ENCODE results near the gene EHMT2. TPM values are rescaled to one million over a fixed set of nuclear protein-coding genes. Genes with fewer than 3 reads are reported as not detected.
A peak's percentile ranks its signal among the peaks of the same experiment; 100 is the strongest.
"Not testable (repeated sequence)": the region's sequence is repeated elsewhere in the genome, so short reads cannot be mapped to it uniquely, and the experiment has no call there.

Gene EHMT2
- total RNA-seq, 2 experiments from 2014 or later: 33.0 to 37.3 TPM

- CTCF ChIA-PET: interaction anchor here (1.3 kb wide), 1 partner anchor 22 kb away, joined by 4 read pairs; no protein-coding TSS in a partner anchor
- Mint-ChIP-seq H3K27me3 (ENCODE audit: low read depth) (no peaks in the 10 kb centered on the region), H3K27ac (no peak overlapping the region), H3K4me3 (no peak overlapping the region), H3K4me1 (ENCODE audit: low read depth) (peaks cover 11% of the 10 kb centered on the region), H3K36me3 (ENCODE audit: low read depth) (no peaks in the 10 kb centered on the region), H3K9me3 (no peaks in the 10 kb centered on the region)
- intact Hi-C loops (cut with micrococcal nuclease): no loop called here
- no peak for DNase-seq
These were observed 37.1 kb downstream of the EHMT2 start for GRCh38 chr6:31860349-31860748.

- intact Hi-C loops (cut with micrococcal nuclease): no loop called here
- Mint-ChIP-seq H3K4me1 (ENCODE audit: low read depth) (peaks cover 11% of the 10 kb centered on the region), H3K4me3 (no peak overlapping the region), H3K9me3 (no peaks in the 10 kb centered on the region), H3K27ac (no peak overlapping the region), H3K36me3 (ENCODE audit: low read depth) (no peaks in the 10 kb centered on the region), H3K27me3 (ENCODE audit: low read depth) (no peaks in the 10 kb centered on the region)
- CTCF ChIA-PET: interaction anchor here (1.3 kb wide), 1 partner anchor 22 kb away, joined by 4 read pairs; no protein-coding TSS in a partner anchor
- DNase-seq: no peak
These were observed 37.6 kb downstream of the EHMT2 start for GRCh38 chr6:31859923-31860322.

GRCh38 chr6:31858707-31859106 lies 38.8 kb downstream of the EHMT2 start:
- no peak overlapping the region for H3K4me3 Mint-ChIP-seq
- intact Hi-C loops (cut with micrococcal nuclease): no loop called here
- no peaks in the 10 kb centered on the region for H3K27me3 Mint-ChIP-seq (ENCODE audit: low read depth)
- no peaks in the 10 kb centered on the region for H3K36me3 Mint-ChIP-seq (ENCODE audit: low read depth)
- H3K4me1 Mint-ChIP-seq (ENCODE audit: low read depth): peaks cover 11% of the 10 kb centered on the region
- CTCF ChIA-PET: interaction anchor here (1.0 kb wide), 1 partner anchor 27 kb away, joined by 3 read pairs; no protein-coding TSS in a partner anchor
- H3K27ac Mint-ChIP-seq: no peak overlapping the region
- no peak for DNase-seq
- no peaks in the 10 kb centered on the region for H3K9me3 Mint-ChIP-seq

- CTCF ChIA-PET: interaction anchor here (1.1 kb wide), 1 partner anchor 18 kb away, joined by 3 read pairs; no protein-coding TSS in a partner anchor
- H3K36me3 Mint-ChIP-seq (ENCODE audit: low read depth); DNase-seq; intact Hi-C loops (cut with micrococcal nuclease); H3K27ac Mint-ChIP-seq; H3K4me3 Mint-ChIP-seq; H3K9me3 Mint-ChIP-seq; H3K27me3 Mint-ChIP-seq (ENCODE audit: low read depth): not testable (repeated sequence)
- peaks cover 11% of the 10 kb centered on the region for H3K4me1 Mint-ChIP-seq (ENCODE audit: low read depth)
These were observed 39.7 kb downstream of the EHMT2 start for GRCh38 chr6:31857774-31858173.

- CTCF ChIA-PET: interaction anchor here (0.6 kb wide), 1 partner anchor 802 kb away, joined by 3 read pairs; no protein-coding TSS in a partner anchor
- intact Hi-C loops (cut with micrococcal nuclease); DNase-seq; H3K4me3 Mint-ChIP-seq; H3K36me3 Mint-ChIP-seq (ENCODE audit: low read depth); H3K27me3 Mint-ChIP-seq (ENCODE audit: low read depth); H3K27ac Mint-ChIP-seq; H3K9me3 Mint-ChIP-seq; H3K4me1 Mint-ChIP-seq (ENCODE audit: low read depth): not testable (repeated sequence)
These were observed 45.3 kb downstream of the EHMT2 start for GRCh38 chr6:31851980-31852718.

GRCh38 chr6:31851485-31851832 lies 46.0 kb downstream of the EHMT2 start:
- intact Hi-C loops (cut with micrococcal nuclease): no loop called here
- Mint-ChIP-seq H3K4me1 (ENCODE audit: low read depth) (no peaks in the 10 kb centered on the region), H3K36me3 (ENCODE audit: low read depth) (peaks cover 2% of the 10 kb centered on the region), H3K27ac (no peak overlapping the region), H3K27me3 (ENCODE audit: low read depth) (no peaks in the 10 kb centered on the region), H3K9me3 (peaks cover 4% of the 10 kb centered on the region), H3K4me3 (no peak overlapping the region)
- CTCF ChIA-PET: interaction anchor here (0.8 kb wide), 1 partner anchor 166 kb away, joined by 3 read pairs; no protein-coding TSS in a partner anchor
- no peak for DNase-seq

- H3K36me3 Mint-ChIP-seq (ENCODE audit: low read depth): peaks cover 2% of the 10 kb centered on the region
- no peaks in the 10 kb centered on the region for H3K4me1 Mint-ChIP-seq (ENCODE audit: low read depth)
- H3K9me3 Mint-ChIP-seq: peaks cover 4% of the 10 kb centered on the region
- intact Hi-C loops (cut with micrococcal nuclease): no loop called here
- H3K4me3 Mint-ChIP-seq: no peak overlapping the region
- CTCF ChIA-PET: interaction anchor here (0.8 kb wide), 1 partner anchor 165 kb away, joined by 3 read pairs; no protein-coding TSS in a partner anchor
- no peak overlapping the region for H3K27ac Mint-ChIP-seq
- no peak for DNase-seq
- H3K27me3 Mint-ChIP-seq (ENCODE audit: low read depth): no peaks in the 10 kb centered on the region
These were observed 46.6 kb downstream of the EHMT2 start for GRCh38 chr6:31850765-31851484.

GRCh38 chr6:31847276-31847978 lies 50.1 kb downstream of the EHMT2 start:
- no peak overlapping the region for H3K27ac Mint-ChIP-seq
- no peak overlapping the region for H3K4me3 Mint-ChIP-seq
- no peak for DNase-seq
- peaks cover 1% of the 10 kb centered on the region for H3K36me3 Mint-ChIP-seq (ENCODE audit: low read depth)
- no peaks in the 10 kb centered on the region for H3K9me3 Mint-ChIP-seq
- CTCF ChIA-PET: interaction anchor here (0.7 kb wide), 1 partner anchor 75 kb away, joined by 5 read pairs; no protein-coding TSS in a partner anchor
- intact Hi-C loops (cut with micrococcal nuclease): no loop called here
- H3K27me3 Mint-ChIP-seq (ENCODE audit: low read depth): no peaks in the 10 kb centered on the region
- no peaks in the 10 kb centered on the region for H3K4me1 Mint-ChIP-seq (ENCODE audit: low read depth)

GRCh38 chr6:31844507-31844906 lies 53.0 kb downstream of the EHMT2 start:
- CTCF ChIA-PET: no interaction called here

GRCh38 chr6:31842053-31842452 lies 55.4 kb downstream of the EHMT2 start:
- H3K36me3 Mint-ChIP-seq (ENCODE audit: low read depth): peaks cover 43% of the 10 kb centered on the region
- no peak for DNase-seq
- no peaks in the 10 kb centered on the region for H3K27me3 Mint-ChIP-seq (ENCODE audit: low read depth)
- intact Hi-C loops (cut with micrococcal nuclease): no loop called here
- CTCF ChIA-PET: interaction anchor here (0.9 kb wide), 1 partner anchor 220 kb away, joined by 3 read pairs; no protein-coding TSS in a partner anchor
- peak overlapping the region; percentile 18 for H3K27ac Mint-ChIP-seq
- peaks cover 20% of the 10 kb centered on the region for H3K4me1 Mint-ChIP-seq (ENCODE audit: low read depth)
- H3K4me3 Mint-ChIP-seq: no peak overlapping the region
- no peaks in the 10 kb centered on the region for H3K9me3 Mint-ChIP-seq

More at GRCh38 chr6:31844507-31844906, 53.0 kb downstream of the EHMT2 start:
- Mint-ChIP-seq H3K36me3 (ENCODE audit: low read depth) (peaks cover 20% of the 10 kb centered on the region), H3K27ac (no peak overlapping the region), H3K4me3 (no peak overlapping the region), H3K4me1 (ENCODE audit: low read depth) (peaks cover under 1% of the 10 kb centered on the region), H3K9me3 (no peaks in the 10 kb centered on the region), H3K27me3 (ENCODE audit: low read depth) (no peaks in the 10 kb centered on the region)
- DNase-seq: no peak
- intact Hi-C loops (cut with micrococcal nuclease): no loop called here

GRCh38 chr6:31839779-31840126 lies 57.7 kb downstream of the EHMT2 start:
- Mint-ChIP-seq H3K4me1 (ENCODE audit: low read depth) (peaks cover 25% of the 10 kb centered on the region), H3K36me3 (ENCODE audit: low read depth) (peaks cover 65% of the 10 kb centered on the region)
- H3K27me3 Mint-ChIP-seq (ENCODE audit: low read depth); DNase-seq; H3K4me3 Mint-ChIP-seq; H3K9me3 Mint-ChIP-seq; H3K27ac Mint-ChIP-seq: not testable (repeated sequence)
- intact Hi-C loops (cut with micrococcal nuclease): loop anchor here (10.0 kb wide), 1 partner anchor 1005 kb away; the partner anchor contains the start of gene PSMB8
- CTCF ChIA-PET: interaction anchor here (0.5 to 2.8 kb wide), 4 partner anchors 9 to 50 kb away, joined by 3 to 8 read pairs (median 4); no protein-coding TSS in a partner anchor

GRCh38 chr6:31838968-31839367 lies 58.5 kb downstream of the EHMT2 start:
- CTCF ChIA-PET: interaction anchor here (0.5 to 2.8 kb wide), 7 partner anchors 8 to 113 kb away, joined by 3 to 8 read pairs (median 4); partner anchors contain the start of gene HSPA1B
- Mint-ChIP-seq H3K36me3 (ENCODE audit: low read depth) (peaks cover 66% of the 10 kb centered on the region), H3K9me3 (no peaks in the 10 kb centered on the region), H3K27ac (no peak overlapping the region), H3K27me3 (ENCODE audit: low read depth) (no peaks in the 10 kb centered on the region), H3K4me1 (ENCODE audit: low read depth) (peaks cover 27% of the 10 kb centered on the region), H3K4me3 (peak overlapping the region; percentile 29)
- intact Hi-C loops (cut with micrococcal nuclease): loop anchor here (10.0 kb wide), 1 partner anchor 1006 kb away; the partner anchor contains the start of gene PSMB8
- DNase-seq: no peak
